Epithelial cell of esophagus (primary cell): ENCODE measurements around the gene TJP3.

Experiments used
- DNase-seq: peaks from one replicate; pipeline ENCODE4 v3.0.0; 2010; ENCODE audit warnings: low read depth
- H3K4me3 ChIP-seq: 2 replicates; pipeline ENCODE4 v1.5.1; 2011; ENCODE audit warnings: mild to moderate bottlenecking, low read length, control low read depth
- CTCF ChIP-seq: IDR thresholded peaks from 2 replicates; pipeline ENCODE4 v1.5.1; 2011; ENCODE audit warnings: low read depth, mild to moderate bottlenecking, low read length, control low read depth, inconsistent platforms; ENCODE audit not compliant: insufficient read depth; ENCODE audit errors: missing control alignments

TJP3 gene

DNA sequence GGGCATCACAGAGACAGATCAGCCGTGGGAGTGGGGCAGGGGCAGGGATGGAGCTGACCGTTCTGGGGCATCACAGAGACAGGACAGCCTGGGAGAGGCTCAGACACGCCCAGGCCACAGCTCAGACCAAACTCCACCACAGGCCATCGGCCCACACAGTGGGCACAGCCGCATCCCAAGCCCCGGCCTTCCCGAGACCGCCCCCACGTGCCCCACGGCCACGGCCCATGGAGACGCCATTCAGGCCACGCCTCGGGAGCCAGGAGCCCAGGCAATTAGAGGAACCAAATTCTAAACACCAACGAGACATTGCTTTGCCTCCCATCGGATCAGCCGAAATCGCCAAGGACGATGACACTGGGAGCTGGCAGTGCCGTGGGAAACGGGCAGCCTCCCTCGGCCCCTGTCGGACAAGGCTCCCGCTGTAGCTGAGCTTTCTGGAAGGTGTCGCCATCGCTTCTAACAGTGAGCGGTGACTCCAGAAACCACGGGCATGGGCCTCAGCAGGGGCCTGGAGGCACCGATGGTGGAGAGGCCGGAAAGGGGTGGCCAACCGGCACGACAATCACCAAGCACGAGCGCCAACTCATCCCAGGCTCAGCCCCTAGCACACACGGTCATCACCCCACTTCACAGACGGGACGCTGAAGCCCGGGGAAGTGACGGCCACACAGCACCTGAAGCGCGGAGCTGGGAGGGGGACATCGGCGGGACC is 10.4 kb upstream of the TJP3 start:
- no peak for TF ChIP-seq CTCF
- H3K4me3 ChIP-seq = no peak overlapping the region
- DNase-seq = no peak

DNA sequence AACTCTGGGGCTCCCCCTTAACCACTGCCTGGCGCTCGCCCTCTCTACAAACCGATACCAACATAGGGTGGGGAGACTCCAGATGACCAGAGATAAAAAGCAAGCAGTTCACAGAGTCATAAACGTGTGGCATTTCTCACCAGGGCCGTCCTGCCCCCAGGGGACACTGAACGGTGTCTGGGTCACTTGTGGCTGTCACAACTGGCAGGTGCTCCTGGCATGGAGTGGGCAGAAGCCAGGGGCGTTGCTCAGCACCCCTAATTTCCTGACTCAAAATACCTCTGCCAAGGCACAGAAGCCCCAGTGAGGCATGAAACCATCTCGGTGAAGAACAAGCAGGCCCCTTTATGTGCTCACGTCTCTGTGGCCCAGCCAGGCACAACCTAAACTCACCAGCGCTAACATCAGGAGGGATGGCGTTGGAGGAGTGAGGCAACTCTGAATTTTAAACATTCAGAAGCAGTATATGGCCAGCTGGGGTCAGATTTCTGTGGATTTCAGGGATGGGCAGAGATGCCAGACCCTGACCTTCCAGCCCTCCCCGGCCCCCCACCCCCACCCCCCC is 9.7 kb upstream of the TJP3 start:
- no peak overlapping the region for H3K4me3 ChIP-seq
- no peak for TF ChIP-seq CTCF
- DNase-seq = no peak

DNA sequence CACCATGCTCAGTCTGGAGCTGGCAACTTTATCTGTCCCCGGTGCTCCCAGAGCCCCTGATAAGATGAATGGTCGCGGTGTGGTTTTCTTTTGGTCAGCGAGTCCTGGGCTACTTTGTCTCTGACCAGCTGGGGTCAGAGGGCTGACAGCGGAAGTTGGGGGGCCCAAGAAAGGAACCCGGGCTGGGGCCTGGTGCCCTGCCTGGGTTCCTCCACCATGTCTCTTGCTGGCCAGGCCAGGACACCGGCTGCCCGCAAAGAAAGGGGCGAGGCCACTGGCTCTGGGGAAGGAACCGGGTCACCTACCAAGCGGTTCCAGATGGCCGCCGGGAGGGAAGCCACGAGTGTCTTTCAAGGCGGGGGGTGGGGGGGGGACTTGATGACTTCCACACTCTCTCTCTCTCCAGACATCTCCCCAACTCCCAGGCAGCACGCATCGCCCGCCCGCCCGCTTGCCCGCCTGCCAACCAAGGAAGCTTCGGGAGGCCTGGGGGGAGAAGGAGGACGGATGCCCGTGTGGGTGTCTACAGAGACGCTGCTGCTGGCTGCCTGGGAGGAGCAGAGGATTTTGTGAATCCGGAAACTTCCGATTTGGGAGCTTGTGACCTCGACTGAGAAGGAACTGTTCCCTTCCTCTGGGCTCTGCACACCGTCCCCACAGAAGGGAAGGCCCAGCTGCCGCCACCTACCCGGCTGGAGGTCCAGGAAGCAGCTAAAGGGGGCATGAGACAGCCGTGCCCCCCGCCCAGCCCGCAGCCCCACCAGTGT is 9.0 kb upstream of the TJP3 start:
- TF ChIP-seq CTCF = no peak
- peak overlapping the region; percentile 70 for H3K4me3 ChIP-seq
- peak; percentile 39 for DNase-seq

GRCh38 chr19:3699741-3700241 is 8.4 kb upstream of the TJP3 start:
- H3K4me3 ChIP-seq = peak overlapping the region; percentile 70
- no peak for DNase-seq
- no peak for TF ChIP-seq CTCF

DNA sequence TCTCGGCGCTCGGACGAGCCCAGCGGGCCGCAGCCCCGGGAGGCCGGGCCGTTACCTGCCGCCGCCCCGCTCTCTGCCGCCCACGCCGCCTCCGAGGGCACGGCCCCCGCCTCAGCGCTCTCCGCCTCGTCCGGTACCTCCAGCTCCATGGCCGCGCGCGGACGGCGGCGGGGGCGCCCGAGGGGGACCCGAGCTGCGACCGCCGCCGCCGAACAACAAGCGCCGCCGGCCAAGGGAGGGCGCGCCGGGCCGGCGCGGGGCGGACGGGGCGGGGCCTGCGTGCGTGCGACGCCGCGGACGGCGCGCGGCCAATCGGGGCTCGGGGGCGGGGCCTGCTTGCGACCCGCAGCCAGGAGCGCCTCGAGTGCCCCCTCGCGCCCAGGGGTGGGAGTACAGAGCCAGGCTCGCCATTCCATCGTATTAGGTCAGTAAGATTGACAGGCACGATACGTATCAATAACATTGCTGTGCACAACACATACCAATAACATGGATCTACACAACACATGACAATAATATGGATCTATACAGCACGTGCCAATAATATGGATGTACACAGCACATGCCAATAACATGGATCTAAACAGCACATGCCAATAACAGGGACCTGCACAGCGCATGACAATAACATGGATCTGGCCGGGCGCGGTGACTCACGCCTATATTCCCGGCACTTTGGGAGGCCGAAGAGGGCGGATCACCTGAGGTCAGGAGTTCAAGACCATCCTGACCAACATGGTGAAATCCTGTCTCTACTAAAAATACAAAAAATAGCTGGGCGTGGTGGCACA is 7.7 kb upstream of the TJP3 start, which contains the start of gene PIP5K1C:
PIP5K1C (minus strand) TSS at position 227 of the 791 bp plus-strand sequence; CDS start at position 149, 78 bp downstream.
- peak within 1 kb of the TSS; percentile 70 for H3K4me3 ChIP-seq
- DNase-seq = peak; percentile 89
- TF ChIP-seq CTCF = peak; percentile 71

- no peak for DNase-seq
- H3K4me3 ChIP-seq = no peak overlapping the region
- TF ChIP-seq CTCF = no peak
Observed at GRCh38 chr19:3701200-3701599, 7.0 kb upstream of the TJP3 start.
